EH (cell line): ENCODE results near the gene CAMTA1.
A peak's percentile ranks its signal among the peaks of the same experiment; 100 is the strongest.

Source experiments
- DNase-seq: peaks from one replicate; pipeline ENCODE4 v3.0.0-alpha.2; 2015; ENCODE audit warnings: low read depth

The CAMTA1 gene

DNA sequence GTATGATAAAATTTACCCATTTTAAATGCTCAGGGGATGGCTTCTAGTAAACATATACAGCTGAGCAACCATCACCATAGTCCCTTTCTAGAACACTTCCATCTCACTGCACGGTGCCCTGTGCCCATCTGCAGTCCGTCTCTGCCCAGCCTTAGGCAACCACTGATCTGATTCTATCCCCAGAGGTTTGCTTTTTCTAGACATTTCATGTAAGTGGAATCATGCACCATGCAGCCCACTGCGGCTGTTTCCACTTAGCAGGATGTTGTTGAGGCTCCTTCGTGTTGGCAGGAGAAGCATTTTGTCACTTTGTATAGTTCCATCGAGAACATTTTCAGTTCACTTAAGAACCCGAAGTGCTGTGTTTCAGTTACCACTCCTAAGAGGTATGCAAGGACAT is 958.1 kb downstream of the CAMTA1 start:
- no peak for DNase-seq

DNA sequence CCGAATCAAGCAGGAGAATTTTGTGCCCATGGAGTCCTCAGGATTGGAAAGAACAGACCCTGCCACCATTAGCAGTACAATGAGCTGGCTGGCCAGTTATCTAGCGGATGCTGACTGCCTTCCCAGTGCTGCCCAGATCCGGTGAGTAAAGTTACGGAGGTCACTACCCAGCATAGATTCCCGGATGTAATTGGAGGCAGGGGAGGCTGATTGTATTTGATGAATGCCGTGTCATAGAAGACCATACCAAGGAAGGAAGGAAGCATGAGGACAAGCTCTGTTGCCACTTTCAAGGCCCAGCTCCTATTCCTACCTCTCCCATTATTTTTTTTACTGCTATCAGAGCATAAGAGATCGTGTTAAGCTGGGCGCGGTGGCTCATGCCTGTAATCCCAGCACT is 959.6 kb downstream of the CAMTA1 start:
- DNase-seq, result no peak

DNA sequence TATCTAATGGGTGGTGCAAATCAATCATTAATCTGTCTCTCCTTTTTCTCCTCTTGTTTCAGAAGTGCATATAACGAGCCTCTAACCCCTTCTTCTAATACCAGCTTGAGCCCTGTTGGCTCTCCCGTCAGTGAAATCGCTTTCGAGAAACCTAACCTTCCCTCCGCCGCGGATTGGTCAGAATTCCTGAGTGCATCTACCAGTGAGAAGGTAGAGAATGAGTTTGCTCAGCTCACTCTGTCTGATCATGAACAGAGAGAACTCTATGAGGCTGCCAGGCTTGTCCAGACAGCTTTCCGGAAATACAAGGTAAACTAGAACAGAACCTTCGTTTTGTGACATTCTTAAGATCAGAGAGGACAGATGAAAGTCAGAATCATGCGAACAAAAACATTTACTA is 960.5 kb downstream of the CAMTA1 start:
- no peak for DNase-seq

DNA sequence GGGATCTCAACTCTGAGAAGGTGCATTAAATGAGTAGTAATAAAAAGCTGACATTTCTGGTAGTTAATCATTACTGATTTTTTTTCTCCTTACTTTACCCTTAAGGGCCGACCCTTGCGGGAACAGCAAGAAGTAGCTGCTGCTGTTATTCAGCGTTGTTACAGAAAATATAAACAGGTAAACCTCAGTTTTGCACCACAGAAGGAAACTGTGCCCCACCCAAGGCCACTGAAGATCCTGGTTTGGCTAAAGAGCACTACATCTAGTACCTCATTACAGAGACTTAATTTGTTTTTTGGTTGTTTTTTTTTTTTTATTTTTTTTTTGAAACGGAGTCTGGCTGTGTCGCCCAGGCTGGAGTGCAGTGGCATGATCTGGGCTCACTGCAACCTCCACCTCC is 962.4 kb downstream of the CAMTA1 start:
- no peak for DNase-seq

DNA sequence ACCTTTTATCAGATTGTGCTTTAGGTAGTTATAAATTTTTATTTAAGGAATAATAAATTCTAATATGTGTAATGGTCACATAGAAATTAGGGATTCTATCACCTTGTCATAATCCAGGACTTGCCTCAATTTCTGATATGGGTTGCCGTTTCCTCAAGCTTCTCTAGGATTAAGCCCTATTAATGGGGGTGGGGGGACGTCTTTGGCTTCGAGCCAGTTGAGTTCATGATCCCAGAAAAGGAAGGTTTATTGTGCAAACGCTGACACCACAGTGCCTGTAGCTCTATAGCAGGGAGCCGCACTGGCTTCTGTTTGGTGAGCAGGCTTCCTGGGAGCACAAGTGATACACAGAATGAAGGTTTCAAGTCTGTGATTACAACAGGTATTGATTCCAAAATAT is 963.9 kb downstream of the CAMTA1 start:
- no peak for DNase-seq

DNA sequence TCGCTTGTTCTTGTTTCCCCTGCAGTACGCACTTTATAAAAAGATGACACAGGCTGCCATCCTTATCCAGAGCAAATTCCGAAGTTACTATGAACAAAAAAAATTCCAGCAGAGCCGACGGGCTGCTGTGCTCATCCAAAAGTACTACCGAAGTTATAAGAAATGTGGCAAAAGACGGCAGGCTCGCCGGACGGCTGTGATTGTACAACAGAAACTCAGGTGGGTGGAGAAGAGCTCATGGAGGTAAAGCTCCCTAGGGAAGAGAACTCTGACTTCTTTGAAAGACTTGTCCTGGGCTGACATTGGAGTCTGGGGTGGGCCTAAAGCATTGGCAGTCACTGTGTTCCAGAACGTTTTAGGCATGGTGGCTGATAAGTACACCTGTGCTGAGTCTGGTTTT is 965.9 kb downstream of the CAMTA1 start:
- DNase-seq, result no peak

DNA sequence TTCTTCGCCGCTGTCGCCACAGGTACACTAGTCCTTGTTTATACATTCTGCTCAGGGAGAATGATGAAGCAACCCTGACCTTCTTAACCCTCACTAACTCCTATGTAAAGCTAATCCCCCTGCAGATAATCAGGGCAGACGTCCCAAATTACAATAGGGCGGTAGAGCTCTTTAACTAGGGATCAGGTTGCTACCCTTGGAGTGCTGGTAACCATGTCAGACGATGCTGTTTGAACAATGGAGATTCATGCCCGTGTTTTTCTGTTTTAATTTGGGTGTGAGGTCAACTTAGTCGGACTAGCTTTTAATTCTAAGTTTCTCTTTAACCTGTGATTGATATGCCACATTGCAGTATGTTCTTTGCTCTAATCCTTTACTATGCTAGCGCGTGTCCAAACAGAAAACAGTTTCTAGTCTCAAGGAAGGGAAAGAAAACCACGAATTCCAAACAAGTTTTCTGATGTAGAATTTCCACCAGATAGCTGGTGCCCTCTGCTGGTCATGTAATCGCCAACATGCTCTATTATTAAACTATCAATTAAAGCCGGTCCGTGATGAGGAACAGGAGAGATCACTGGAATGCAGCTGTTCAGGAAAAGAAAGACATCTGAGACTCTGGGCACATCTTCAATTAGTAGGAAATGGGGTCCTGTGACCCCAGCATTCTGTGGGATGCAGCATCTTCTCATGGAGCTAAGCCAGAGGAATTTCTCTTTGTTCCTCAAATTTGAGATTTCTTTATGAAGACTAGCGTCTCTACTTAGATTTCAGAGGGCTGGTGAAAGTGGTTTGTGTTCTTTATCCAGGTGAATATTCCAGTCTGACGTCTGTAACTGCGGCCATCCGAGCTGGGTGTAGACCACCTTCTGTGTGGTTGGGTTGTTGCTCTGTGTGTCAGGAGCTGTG is 967.5 kb downstream of the CAMTA1 start:
- peak; percentile 74 for DNase-seq

DNA sequence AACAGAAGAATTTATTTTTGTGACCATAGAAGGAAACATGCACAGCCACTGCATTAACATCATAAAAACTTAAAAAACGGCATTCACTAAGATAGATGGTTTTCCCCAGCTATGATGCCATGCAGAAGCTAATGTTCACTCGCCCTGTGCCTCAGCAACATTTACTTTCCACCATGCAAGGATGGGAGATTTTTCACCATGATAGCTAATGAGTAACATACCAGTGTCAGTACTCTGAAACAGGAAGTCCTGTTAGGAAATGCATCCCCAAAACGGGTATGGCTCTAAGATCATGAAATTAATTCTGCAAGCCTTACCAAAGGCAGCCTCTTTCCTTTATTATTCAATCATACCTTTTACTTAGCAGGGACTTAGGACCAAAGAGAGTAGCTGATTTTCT is 968.4 kb downstream of the CAMTA1 start:
- no peak for DNase-seq

DNA sequence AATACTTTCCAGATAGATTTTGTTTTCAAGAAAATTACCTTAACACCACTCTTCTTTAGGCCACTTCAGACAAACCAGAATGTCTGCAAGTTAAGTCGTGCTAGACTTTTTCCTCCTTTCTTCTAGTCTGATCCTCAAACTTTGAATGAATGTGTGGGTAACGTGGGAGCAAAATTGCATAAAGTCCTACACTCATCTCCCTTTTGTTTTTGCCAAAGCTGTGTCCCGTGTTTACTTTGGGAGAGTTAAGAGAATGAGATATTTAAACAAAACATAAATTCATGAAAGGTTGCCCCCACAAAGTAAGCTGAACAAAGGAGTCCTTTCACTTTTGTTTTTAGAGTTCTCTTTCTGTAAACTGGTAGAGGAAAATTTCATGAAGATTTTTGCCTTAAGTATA is 969.0 kb downstream of the CAMTA1 start:
- DNase-seq, result no peak

DNA sequence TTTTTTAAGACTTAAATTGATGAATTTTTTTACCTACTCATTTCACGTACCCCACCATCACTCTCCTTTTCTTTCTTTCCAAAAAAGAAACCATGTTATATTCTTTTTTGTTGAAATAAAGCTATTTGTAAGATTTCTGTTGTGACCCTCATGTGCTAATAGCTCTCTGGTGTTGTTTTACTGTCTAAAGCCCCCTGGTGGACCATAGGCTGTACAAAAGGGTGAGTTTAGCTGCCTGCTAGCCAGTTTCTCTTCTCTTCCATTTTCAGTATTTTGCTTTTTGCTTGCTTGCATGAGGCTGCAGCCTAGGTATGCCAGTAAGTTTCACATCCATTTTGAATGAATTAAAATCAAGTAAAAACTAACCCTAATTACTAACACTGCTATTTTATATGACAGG is 970.2 kb downstream of the CAMTA1 start:
- peak; percentile 17 for DNase-seq

DNA sequence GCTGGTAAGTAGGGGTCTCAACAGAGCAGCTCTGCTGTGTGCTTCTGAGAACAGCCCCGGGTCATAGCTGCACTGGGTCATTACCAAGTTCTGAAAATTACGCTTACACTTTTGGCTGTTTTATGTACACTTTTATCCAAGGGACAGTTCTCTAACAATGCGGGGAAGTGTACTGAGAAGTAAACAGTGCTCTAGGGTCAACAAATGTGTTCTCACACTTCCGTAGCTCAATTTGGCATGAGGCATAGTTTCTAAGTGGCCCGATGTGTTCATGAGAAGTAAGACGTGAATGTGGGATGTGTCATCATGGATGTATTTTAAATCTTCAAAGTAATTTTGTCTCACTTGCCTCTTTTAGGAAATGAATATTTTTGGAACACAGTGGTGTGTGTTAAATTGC is 975.0 kb downstream of the CAMTA1 start:
- DNase-seq, result peak; percentile 11

DNA sequence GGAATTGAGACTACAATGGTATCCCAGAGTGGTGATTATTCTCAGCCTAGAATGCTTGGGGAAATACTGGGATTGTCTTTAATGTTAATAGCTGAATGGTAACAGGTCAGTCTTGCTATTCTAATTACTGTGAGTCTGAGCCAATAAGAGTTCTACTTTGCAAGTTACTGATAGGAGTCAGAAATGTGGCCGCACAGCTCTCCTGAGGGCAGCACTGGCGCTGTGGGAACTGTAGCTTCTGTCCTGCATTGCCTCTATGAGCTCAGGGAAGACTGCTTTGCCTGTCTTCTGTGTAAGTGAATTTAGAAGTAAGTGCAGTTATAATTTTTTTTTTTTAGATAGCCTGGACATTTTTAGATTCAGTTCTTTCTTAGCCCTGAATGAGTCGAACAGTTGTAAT is 975.8 kb downstream of the CAMTA1 start:
- DNase-seq, result no peak

DNA sequence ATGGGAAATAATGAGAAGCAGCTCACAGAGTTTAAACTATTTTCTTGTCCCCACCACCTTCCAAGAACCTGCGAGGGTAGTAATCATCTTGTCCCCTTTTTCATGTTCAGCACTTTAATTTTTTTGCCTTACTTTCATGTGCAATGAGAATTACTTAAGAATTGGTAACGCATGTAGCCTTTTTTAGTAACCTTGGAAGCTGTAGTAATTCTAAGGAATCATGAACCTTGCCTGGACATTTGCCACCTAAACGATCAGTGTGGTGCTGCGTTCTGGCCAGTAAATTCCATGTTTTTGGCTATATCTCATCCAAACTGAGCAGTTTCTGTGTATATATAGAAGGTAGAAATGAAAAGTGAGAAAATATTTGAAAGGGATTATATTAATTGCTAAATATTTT is 981.9 kb downstream of the CAMTA1 start:
- no peak for DNase-seq

DNA sequence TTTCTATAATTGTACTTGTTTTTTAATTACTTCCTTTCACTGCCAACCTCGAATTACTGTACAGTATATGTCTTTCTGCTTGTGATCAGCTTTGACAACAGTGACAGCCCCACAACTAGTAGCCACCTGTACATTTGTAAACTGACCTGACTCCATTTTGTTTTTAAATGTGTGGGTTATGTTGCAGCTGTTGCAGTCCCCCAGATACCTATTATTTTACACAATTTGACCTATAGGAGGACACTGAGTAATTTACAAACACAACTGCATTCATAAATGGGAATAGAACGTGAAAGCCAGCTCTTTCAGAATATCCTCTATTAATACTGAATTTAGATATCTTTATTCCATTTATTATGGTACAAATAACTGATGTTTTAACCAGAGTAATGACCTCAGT is 983.3 kb downstream of the CAMTA1 start:
- no peak for DNase-seq

DNA sequence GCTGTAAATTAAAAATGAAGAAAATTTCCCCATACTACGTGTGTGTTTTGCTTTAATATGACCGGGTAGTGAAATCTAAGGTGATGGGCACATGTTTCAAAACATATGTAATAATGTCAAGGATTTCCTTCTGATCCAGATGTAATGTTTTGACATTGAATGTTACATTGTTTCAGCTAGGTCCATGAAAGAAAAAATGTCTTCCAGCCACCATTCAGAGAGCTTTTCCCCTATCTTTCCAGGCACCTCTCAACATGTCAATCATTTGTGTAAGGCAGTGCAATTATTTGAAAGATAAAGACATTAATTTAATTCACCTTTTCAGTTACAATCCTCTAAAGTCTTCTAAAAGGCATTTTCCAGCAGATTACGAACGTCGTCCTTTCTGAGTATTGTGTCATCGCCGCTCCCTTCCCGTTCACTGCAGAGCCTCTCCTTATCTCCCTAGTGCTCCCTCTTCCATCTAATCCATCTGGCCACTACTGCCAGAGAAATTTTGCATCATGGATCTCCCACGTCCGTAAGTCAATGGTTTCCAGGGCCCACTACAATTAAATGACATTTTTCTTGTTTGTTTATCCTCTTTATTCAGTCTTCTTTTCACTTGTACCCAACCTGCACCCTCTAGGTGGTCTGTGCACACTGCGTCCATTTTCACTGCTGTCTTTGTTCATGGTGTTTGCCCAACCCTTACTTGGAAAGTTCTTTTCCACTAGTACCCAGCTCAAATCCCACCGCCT is 984.6 kb downstream of the CAMTA1 start:
- no peak for DNase-seq

DNA sequence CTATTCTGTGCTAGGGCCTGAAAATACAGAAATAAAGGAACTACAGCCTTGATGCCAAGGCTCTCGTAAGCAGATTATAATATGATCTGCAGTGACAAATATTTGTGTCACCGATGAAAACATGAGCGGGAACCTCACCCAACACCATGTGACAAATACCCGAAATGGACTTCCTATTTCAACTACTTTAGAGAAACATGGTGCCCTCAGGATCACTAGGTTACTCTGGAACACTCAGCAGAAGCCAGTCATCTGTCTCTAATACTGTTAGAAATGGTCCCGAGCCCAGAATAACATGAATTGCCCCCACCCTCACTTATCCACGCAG is 985.4 kb downstream of the CAMTA1 start:
- DNase-seq, result peak; percentile 3

DNA sequence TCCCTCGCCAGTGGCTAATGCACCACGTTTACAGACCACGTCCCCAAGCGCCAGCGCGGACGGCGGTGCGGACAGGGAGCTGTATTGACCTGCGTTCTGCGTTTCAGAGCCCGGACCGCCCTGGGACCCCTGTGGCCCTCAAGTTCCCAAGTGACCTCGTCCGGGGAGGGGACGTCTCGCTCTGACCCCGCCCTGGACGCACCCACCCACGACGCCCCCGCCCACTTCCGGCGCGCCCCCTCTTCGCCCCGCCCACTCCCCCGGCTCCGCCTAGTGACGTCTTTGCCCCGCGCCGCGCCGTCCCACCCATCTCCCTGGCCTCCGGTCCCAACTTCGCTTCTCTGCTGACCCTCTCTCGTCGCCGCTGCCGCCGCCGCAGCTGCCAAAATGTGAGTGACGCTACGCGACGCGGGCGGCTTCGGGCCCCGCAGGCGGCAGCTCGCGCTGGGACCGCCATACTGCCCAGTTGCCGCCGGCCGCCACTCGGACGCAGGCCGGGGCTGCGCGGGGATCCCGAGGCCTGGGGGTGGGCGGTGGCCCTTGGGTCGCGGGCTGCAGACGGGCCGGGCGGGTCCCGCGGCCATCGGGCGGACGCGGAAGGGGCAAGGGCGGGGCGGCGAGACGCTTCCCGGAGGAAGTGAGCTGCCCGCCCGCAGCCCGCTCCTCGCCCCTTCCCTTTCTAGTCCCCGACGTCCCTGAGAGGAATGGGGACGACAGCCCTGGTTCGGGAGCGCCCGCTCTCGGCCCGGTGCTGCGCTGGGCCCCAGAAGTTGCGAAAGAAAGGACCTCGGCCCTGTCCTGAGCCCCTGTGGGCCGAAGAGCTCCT is 986.0 kb downstream of the CAMTA1 start, which contains the start of gene VAMP3:
TSS of gene VAMP3 (plus strand) at position 300 of the 826 bp plus-strand sequence. CDS start at position 388, 88 bp downstream.
- peak; percentile 82 for DNase-seq

DNA sequence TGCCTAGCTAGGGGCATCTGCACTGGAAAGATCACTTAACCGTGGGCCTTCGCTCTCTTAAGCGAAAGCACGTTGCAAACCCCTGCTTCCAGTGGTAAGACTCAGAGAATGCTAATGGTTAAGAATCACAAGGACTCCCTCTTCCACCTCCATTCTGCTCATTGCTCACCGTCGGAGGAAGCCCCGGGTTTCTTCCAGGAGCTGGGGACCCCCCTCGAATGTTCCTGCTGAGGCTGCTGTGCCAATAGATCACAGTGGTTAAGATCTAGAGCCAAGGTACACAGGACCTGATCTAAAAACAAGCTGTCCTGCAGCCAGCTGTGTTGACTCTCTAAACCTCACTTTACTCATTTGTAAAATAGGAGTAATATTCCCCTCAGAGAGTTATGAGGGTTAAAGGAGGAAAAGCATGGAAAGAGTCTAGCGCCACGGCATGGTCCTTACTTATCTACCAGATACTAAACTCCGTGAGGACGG is 986.6 kb downstream of the CAMTA1 start:
- no peak for DNase-seq

DNA sequence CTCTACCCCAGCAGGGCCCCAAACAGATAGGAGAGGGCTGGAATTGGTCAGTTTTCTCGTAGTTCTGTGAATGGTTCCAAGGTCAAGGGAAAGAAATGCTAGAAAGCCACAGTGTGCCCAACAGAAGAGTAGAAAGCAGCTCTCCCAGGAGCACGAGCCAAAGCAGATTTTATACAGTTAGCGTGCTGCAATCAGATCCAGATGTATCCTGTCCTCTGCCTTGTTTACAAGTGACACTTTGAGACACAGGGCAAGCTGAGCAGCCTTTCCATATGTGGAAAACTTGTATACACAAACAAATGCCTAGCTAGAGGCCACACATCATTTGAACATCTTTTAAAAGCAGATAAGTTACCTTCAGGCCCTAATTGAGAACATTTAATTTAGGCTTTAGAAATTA is 992.3 kb downstream of the CAMTA1 start:
- DNase-seq, result no peak

DNA sequence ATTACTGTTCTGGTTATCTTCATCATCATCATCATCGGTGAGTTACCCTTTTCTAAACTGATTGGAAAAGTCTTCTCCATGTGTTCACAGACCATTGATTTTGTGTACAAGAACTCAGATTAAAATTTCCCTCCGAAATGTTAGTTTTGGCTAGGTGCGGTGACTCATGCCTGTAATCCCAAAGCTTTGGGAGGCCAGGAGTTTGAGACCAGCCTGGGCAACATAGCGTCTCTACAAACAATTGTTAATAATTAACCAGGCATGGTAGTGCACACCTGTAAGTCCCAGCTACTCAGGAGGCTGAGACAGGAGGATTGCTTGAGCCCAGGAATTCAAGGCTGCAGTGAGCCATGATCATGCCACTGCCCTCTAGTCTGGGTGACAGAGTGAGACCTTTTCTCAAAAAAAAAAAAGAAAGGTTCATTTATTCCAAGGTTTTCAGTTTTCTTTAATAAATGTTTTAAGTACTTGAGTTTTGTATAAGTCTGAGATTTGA is 992.9 kb downstream of the CAMTA1 start:
- DNase-seq, result no peak

DNA sequence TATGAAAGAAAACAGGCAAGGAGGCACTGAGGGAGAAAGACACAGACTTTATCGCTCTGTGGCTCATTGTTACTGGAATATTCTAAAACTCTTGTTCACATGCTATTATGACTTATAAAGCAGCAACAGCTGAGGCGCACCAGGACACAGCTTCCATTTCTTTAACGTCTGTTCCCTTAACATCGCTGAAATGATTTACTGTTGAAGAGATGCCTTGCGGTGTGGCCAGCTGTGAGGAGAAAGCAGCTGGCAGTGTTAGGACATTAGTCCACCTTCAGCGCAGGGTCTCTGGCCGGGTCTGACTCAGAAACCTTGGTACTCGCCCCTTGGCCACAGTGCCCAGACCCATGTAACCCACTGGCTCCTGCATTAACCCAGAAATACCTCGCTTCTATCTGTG is 995.7 kb downstream of the CAMTA1 start:
- no peak for DNase-seq

DNA sequence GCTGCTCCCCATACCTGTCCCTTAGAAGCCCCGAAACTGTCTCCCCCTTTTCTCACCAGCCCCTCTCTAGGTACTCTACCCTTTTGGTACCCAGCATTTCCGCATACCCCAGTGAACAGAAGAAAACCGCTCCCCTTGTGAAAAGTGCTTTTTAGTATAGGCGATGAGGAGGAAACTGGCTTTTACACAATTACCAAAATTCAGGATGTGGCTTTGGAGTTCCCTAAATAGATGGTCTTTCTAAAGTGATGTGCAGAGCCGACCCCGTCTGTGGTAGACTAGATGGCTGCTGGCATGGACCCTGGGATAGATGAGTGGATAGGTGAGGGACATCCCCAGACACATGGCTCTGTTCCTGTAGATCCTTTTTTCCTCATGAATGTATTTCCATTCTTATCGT is 996.2 kb downstream of the CAMTA1 start:
- no peak for DNase-seq
